ENCODE data around the gene MSI2. TPM values are rescaled to one million over a fixed set of nuclear protein-coding genes. Genes with fewer than 3 reads are reported as not detected.

Gene MSI2
- total RNA-seq, 1 donor from 2014 or later = 90.7 TPM

DNA sequence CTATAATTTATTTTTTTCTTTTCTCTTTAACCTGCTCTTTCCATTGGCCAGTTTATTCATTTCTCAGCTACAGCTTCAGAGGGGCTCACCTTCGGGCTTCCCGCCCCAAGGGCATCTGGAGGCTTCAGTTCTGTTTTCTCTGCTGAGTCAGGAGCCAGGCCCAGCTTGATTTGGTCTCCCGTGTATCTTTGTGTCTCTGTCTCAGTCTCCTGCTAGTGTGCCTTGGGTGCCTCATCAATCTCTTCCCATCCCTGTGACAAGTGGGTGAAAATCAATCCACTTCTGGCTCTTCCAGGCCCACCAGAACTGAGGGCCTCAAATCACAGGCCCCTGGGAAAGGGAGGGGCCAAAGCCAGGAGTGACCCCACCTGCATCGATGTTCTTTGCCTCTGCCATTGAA is 416.6 kb downstream of the MSI2 start:
- ATAC-seq (no peak), DNase-seq (no peak)
- intact Hi-C loops (cut with micrococcal nuclease) = loop anchor here (5.0 to 10.0 kb wide), 2 partner anchors 431 to 538 kb away; no protein-coding TSS in a partner anchor

DNA sequence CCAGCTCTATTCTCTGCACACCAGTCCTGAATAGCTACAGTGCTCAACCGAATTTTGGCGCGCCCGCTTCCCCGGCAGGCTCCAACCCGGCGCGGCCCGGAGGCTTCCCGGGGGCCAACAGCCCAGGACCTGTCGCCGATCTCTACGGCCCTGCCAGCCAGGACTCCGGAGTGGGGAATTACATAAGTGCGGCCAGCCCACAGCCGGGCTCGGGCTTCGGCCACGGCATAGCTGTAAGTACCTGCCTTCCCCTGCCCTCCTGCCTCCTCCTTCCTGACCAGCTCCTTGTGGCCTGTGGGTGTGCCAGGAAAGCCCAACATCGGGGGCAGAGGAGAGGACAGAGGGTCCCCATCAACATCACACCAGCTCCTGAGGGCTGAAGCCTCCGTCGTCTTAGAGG is 418.6 kb downstream of the MSI2 start:
- DNase-seq (no peak), ATAC-seq (no peak)
- intact Hi-C loops (cut with micrococcal nuclease) = loop anchor here (5.0 to 10.0 kb wide), 2 partner anchors 433 to 540 kb away; no protein-coding TSS in a partner anchor

DNA sequence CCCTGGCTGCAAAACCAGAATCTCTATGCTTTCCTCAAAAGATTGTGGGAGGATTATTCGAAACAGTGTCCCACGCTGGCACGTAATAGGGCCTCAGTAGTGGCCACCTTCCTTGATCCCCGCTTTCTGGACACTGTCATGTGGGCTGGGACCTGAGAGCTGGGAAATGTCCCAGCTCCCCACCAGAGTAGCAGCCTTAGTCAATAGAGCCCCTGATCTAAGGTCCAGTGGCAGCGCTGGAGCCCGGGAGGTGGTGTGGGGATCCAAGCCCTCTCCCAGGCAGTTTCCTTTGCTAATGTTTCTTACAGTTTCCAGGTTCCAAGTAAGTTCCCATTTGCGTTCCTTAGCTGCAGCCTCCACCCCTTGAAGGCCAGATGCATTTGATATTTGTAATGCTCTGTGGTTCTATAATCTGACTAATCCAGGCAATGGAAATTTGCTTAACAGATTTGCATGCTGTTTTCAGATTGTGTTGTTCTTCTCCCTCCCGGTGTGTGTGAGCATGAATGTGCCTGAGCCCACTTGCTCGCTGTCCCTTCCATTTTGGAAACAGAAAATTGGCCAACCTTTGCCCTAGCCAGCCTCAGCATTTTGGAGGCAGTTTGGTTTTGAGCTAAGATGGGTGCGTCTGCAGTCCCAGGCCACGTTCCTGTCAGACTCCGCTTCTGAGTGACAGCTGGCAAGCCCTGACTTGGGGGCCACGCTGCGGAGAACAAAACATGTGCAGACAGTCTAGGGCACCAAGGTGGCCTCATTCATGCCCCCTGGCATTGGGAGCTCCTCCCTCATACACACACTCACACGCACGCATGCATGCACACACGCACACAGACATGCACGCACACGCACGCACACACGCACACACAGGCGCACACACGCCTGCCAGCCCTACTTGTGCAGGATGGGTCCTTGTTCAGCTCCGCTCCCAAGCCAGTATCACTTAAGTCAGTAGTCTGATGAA is 419.4 kb downstream of the MSI2 start:
- intact Hi-C loops (cut with micrococcal nuclease) = loop anchor here (10.0 kb wide), 1 partner anchor 541 kb away; no protein-coding TSS in a partner anchor
- DNase-seq (no peak), ATAC-seq (no peak)

DNA sequence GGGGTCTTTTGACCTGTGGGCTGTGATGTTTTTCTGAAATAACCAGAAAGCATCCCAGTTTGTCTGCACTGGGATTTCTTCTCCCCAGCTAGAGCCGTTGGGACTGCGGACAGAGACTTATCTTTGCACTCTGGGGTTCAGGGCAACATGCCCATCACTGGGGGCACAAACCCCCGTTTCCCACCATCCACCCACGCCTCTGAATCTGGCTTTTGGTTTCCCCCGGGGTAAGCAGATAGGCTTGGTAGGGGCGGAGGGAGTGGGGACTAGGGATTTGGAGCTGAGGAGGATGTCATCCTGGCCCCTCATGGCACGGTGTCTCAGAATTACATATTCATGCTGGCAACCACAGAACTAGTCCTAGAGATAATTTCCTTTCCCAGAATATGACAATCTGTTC is 420.2 kb downstream of the MSI2 start:
- intact Hi-C loops (cut with micrococcal nuclease) = loop anchor here (10.0 kb wide), 1 partner anchor 542 kb away; no protein-coding TSS in a partner anchor
- ATAC-seq (no peak), DNase-seq (no peak)

DNA sequence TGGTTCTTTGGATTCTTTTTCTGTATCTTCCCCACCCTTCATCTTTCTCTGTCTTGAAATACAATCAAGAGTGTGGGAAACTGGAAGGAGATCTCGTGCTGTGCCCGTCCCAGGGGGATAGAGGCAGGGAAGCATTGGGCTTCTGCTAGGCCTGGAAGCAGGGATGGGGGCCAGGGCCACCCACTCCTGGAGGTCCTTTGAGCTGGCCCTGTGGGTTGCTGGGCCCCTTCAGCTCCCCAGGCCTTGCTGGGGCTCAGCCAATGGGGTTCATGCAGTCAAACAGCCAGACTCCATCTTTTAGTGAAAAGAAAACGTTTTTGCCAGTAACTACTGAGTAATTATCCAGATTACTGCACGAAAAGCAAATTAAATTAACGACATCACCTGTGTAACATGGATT is 421.0 kb downstream of the MSI2 start:
- ATAC-seq (no peak), DNase-seq (no peak)
- intact Hi-C loops (cut with micrococcal nuclease) = loop anchor here (10.0 kb wide), 1 partner anchor 542 kb away; no protein-coding TSS in a partner anchor

DNA sequence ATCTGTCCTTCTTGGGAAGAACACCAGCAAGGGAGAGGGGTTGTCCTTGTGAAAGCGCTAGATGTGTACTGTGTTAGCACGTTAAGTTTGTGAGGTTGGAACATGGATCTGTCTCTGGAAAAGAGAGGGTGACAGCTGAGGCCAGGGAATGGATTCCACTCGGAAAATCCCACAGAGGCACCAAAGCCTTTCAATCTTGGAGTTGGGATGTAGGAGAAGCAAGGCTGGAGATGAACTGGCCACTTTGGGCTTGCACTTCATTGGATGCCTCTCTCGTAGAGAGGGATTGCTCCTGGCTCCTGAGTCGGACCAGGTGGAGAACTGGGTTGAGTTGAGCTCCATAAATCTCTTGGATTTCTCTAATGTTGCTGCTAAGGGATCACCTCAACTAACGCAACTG is 421.5 kb downstream of the MSI2 start:
- ATAC-seq (no peak), DNase-seq (no peak)
- intact Hi-C loops (cut with micrococcal nuclease) = loop anchor here (10.0 kb wide), 1 partner anchor 543 kb away; no protein-coding TSS in a partner anchor

DNA sequence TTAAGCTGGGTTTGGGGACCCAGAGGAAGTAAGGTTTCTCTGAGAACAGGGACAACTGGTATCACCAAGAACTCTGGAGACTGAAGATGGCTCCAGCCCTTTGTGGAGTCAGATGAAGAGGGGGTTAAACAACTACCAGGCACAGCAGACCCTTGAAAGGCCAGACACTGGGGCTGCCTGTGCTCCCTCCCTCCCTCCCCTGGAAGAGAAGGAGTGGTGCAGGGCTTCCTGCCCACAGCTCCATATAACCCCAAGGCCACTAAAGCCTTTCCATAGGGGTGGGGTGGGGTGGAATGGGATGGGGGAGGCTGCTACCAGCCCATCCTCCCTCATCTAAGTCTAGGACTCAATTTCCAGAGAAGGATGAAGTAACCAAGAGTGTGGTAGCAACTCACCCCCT is 422.1 kb downstream of the MSI2 start:
- DNase-seq (no peak), ATAC-seq (no peak)
- intact Hi-C loops (cut with micrococcal nuclease) = loop anchor here (10.0 kb wide), 1 partner anchor 544 kb away; no protein-coding TSS in a partner anchor

DNA sequence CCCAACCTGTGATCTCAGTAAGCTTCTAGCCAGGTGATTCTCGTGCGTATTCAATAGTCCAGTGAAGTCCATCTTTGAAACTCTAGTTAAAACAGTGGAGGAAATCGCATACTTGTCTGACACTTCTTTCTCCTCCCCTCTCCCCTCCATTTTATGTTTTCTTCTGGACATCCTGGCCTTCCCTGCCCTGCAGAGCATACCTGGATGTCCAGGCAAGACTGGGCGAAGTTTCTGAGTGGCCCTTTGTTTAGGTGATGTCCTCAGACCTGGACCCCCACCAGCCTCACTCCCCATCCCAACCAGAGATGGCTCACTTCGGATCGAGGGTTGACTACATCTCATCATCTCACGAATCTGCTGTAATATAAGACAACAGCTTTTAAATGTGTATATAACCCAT is 423.0 kb downstream of the MSI2 start:
- DNase-seq = no peak
- intact Hi-C loops (cut with micrococcal nuclease) = loop anchor here (10.0 kb wide), 1 partner anchor 545 kb away; no protein-coding TSS in a partner anchor

DNA sequence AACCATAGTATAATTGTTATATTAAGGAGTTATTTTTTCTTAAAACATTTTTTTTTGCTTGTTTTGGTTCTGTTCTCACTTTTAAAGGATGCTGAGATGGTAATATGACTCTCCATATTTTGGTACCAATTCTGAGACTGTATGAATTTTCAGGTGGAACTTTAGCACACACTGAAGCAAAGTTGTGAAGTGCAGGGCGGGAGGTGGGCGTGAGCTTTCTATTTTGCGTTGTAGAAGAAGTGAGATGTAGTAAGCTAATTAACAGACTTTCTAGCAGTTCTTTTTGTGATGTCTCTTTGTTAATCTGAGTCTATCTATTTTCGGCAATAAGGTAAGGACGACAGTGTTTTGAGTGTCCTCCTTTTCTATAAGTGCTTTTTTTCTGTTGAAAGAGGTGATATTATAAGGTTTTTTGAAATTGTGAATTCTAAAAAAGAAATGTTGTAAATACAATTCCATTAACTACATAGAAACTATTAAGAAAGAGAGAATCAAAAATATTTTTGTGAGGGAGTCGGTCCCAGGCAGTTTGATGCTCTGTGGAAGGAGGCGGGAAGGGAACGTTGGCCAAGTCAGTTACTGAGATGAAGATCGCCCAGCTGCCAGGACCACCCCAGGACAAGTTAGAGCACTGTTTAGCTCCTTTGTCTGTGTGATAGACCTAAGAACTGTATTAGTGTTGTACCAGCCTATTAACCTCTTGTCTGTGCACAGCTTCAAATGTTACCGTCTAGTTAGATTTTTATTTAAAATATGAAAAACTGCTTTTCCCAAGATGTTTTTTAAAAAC is 423.8 kb downstream of the MSI2 start:
- intact Hi-C loops (cut with micrococcal nuclease) = loop anchor here (10.0 kb wide), 1 partner anchor 545 kb away; no protein-coding TSS in a partner anchor
- DNase-seq = no peak
- no peak for ATAC-seq

More for the DNA sequence above, 423.0 kb downstream of the MSI2 start:
- no peak for ATAC-seq

DNA sequence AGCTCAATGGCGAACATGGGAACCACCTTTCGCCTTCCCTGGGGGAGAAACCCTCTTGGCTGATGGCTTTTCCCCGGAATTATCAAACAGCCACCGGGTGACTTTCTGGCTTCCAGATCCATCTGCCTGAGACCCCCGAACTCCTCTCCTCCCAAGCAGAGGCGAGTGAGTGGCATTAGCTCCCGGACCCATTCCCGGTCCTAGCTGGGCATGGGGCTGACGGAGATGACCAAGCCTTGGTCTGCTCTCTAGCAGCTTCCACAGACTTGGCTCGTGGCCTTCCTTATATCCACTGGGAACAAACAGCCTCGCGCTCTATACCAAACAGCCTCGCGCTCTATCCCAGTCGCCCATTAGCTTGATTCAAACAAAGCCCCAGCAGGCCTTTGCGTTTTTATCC is 426.4 kb downstream of the MSI2 start:
- intact Hi-C loops (cut with micrococcal nuclease) = no loop called here
- ATAC-seq (no peak), DNase-seq (no peak)

DNA sequence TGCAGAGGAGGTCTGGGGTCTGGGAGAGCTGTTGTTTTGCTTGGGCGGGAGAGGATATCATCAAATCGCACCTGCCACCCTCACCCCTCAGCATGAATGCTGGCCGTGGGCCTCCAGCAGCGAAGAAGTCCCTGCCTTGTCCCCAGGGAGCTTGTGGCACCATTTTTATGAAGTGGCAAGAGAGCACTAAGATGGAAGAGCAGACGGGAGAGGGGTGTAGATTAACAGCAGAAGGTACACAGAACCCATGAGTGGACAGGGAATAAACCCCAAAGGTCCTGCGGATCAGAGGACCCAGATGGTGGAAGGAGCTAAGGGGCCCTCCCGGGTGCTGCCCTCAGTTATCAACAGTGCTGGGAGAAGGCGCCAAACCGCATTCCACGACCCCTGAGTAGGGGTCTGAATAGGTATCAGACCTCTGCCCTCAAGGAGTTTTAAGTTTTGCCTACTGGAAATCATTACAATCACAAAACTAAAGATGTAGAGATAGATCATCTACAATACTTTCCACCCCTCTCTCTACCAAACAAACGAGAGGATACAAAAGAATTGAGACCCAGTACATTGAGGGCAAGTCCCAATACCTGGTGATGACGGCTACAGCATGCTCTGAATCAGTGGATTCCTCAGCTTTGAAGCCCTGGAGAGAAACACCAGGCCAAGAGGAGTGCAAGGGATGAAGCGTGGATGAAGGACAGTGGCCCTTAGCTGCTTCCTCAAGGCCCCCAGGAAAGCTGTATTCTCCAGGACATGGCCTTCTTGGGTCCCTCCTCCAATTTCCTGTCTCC is 428.6 kb downstream of the MSI2 start:
- intact Hi-C loops (cut with micrococcal nuclease) = no loop called here
- no peak for DNase-seq

DNA sequence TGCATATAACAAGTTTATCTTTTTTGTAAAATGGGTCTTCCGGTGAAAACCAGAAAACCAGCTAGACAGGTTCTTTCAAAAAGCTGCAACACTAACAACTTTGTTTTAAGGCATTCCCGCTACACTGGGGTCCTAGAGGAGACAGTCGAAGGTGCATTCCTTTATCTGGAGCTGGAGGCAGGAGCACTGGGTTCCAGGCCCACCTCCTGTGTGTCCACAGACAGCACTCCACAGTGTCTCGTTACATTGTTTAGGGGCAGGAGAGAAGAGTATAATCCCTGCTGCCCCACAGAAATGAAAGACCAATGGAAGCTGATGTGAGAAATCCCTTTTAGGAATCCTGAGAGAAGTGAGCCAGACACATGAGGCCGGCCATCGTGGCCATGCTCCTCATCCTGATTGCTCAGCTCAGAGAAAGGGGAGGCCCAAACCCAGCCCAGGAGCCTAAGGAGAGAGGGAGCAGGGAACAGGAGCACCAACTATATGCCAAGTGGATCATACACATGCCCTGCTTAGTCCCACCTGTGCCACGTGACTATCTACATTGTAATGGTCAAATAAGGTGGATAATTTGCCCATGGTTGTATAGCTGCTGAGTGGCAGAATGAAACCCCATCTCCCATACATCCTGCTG is 429.3 kb downstream of the MSI2 start:
- no peak for ATAC-seq
- DNase-seq = no peak
- intact Hi-C loops (cut with micrococcal nuclease) = no loop called here

More for the DNA sequence above, 428.6 kb downstream of the MSI2 start:
- ATAC-seq = no peak

DNA sequence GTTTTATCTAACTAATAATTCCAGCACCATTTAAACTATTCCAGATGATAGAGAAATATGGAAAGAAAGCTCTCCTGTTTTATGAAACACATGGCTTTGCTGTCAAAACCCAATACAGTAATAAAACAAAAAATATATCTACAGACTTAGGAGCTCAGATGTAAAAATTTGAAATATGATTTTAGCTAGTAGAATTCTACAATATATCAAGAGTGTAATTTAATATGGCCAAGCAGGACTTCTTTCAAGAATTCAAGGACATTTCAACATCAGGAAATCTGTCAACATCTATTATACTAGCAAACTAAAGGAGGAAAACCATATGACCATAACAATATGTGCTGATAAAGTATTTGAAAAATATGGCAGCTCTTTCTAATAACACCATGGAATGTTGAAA is 431.3 kb downstream of the MSI2 start:
- DNase-seq (no peak), ATAC-seq (no peak)
- intact Hi-C loops (cut with micrococcal nuclease) = no loop called here

DNA sequence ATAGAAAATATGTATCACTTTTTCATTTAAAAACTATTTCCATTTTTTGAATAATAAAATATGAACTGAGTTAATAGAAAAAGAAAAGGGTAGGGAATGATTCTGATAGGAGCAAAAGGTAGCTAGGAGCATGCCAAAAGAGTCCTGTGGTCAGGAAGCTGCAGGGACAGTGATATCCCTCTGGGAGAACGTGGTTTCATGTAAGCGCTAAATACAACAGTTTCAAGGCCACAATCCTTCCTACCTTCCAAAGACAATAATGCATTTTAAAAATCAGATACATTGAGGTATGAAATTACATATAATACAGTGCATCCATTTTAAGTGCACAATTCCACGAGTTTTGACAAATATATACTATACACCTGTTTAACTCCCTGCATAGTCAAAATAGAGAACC is 432.9 kb downstream of the MSI2 start:
- no peak for ATAC-seq
- intact Hi-C loops (cut with micrococcal nuclease) = no loop called here
- DNase-seq = no peak

DNA sequence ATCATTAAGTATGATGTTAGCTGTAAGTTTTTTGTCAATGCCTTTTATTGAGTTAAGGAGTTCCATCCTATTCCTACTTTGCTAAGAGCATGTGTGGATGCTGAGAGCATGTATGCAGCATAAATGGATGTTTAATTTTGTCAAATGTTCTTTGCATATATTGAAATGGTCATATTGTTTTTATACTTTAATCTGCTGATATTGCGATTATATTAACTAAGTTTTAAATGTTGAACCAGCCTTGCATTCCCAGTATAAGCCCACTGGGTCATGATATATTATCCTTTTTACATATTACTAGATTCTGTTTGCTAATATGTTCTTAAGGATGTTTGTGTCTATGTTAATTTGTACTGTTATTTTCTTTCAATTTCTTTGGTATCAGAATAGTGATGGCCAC is 435.6 kb downstream of the MSI2 start:
- intact Hi-C loops (cut with micrococcal nuclease) = no loop called here
- no peak for ATAC-seq
- no peak for DNase-seq

DNA sequence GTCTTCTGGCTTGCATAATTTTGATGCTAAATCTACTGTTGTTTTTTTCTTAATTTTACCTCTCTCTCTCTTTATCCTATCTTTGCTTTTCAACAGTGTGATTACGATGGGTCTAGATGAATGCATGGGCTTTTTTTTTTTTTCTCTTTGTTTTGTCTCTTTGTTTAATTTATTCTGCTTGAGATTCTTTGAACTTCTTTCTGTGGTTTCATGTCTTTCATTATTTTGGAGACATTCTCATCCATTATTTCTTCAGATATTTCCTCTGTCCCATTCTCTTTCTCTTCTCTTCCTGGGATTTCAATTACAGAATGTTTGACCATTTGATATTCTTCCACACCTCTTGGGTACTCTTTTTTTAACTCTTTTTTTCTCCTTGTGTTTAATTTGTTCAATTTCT is 436.4 kb downstream of the MSI2 start:
- ATAC-seq (no peak), DNase-seq (no peak)
- intact Hi-C loops (cut with micrococcal nuclease) = no loop called here

DNA sequence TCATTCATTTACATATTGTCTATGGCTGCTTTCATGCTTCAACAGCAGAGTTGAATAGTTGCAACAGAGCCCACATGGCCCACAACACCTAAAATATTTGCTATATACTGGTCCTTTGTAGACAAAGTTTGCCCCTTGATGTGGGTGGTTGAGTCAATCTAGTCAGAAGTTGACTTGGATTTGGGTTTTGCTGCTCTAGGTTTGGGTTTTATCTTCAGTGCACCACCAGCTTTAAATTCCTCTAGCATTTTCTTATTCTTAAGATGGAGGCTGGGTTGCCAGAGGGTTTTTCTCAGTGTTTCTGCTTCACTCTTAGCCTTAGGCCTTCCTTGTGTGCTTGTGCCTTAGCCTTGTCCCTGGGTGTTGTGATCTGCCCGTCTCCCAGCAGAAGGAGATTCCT is 437.7 kb downstream of the MSI2 start:
- intact Hi-C loops (cut with micrococcal nuclease) = no loop called here
- DNase-seq = no peak
- ATAC-seq = no peak

DNA sequence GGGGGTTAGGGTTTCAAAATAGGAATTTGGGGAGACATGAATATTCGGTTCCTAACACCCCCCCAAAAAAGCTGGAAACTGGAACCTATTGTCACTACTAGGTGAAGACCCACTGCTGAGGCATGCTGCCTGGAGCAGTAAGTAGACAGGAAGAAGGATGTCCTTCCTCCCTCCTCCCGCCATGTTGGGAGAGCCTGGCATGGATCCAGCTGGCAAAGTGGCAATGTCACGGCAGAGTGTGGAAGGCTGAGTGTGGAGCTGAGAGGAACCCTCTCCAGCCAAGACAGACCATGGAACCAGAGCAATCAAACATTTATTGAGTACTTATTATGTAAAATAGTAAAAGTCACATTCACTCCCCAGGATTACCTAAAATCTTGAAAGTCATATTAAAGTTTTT is 439.7 kb downstream of the MSI2 start:
- intact Hi-C loops (cut with micrococcal nuclease) = no loop called here
- ATAC-seq (no peak), DNase-seq (no peak)

DNA sequence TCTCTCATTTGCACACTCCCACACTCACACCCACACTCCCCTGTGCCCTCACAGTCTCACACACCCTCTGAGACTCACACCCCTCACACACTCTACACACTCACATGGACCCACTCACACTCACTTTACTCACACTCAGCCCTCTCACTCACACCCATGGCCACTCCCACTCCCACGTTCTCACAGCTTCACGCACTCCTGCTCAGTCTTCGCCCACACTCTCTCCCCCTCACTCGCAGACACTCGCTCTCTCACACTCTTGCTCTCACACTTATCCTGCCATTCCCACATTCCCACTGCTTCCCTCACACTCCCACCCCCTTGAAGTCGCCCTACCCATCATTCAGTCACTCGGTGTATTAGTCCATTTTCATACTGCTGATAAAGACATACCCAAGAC is 440.9 kb downstream of the MSI2 start:
- DNase-seq (no peak), ATAC-seq (no peak)
- intact Hi-C loops (cut with micrococcal nuclease) = no loop called here
